Right ventricle myocardium inferior (tissue), 1 donor: ENCODE results near the gene ZFAND3. TPM values are rescaled to one million over a fixed set of nuclear protein-coding genes. Genes with fewer than 3 reads are reported as not detected.
A peak's percentile ranks its signal among the peaks of the same experiment; 100 is the strongest.

Experiments
- ATAC-seq: fragments of 200-7000 bp; cut with Tn5 transposase; one replicate; pipeline ENCODE4 v1.9.1; 2020; ENCODE audit warnings: mild to moderate bottlenecking, moderate library complexity
- DNase-seq: peaks from one replicate; pipeline ENCODE4 v3.0.0; 2021; ENCODE audit errors: missing footprints
- intact Hi-C: fragments of 100-400 bp; cut with DNase I; formaldehyde crosslinking; loops from one replicate; pipeline ENCODE4 v1.11.0; 2022
- total RNA-seq: library from RNA; stranded (reverse); fragmentation: NEBNext Ultra II Directional; extraction: Animal tissue kit (Norgen Biotek cat#: 25700); gene quantifications from one replicate; pipeline ENCODE4 v1.2.1, GENCODE V29; 2021
- donor health status: DM: no; HTN: yes; CAD: no; lungs with severe emphysema.

The ZFAND3 gene
- total RNA-seq, 1 donor from 2014 or later = 84.1 TPM

DNA sequence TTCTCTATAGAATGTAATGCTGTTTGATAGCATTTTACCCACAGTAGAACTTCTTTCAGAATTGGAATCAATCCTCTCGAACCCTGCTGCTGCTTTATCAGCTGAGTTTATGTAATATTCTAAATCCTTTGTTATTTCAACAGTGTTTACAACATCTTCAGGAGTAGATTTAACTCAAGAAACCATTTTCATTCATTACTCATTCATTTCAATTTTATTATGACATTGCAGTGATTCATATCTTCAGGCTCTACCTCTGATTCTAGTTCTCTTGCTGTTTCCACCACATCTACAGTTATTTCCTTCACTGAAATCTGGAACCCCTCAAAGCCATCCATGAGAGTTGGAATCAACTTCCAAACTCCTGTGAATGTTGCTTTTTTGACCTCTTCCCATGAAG is 93.7 kb downstream of the ZFAND3 start:
- intact Hi-C loops = no loop called here
- no peak for DNase-seq
- no peak for ATAC-seq

DNA sequence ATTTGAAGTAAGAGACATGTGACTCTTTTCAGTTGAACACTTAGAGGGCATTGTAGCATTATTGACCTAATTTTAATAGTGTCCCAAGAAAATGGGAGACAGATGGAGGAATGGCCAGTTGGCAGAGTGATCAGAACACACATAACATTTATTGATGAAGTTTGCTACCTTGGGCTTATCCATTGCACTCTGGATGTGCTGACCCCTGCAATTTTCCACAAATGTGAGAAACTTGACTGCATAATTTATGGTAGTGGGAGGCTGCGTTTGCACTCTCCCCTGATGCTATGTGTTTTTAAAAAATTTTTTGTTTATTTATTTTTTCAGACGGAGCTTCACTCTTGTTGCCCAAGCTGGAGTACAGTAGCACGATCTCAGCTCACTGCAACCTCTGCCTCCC is 95.9 kb downstream of the ZFAND3 start:
- DNase-seq = no peak
- intact Hi-C loops = no loop called here
- ATAC-seq = no peak

DNA sequence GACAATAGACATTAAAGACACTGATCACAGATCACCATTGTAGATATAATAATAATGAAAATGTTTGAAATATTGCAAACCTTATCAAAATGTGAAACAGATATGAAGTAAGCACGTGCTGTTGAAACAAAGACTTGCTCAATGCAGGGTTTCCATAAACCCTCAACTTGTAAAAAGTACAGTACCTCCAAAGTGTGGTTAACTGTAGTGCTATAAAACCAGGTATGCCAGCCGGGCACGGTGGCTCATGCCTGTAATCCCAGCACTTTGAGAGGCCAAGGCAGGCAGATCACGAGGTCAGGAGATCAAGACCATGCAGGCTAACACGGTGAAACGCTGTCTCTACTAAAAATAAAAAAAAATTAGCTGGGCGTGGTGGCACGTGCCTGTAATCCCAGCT is 96.6 kb downstream of the ZFAND3 start:
- ATAC-seq (no peak), DNase-seq (no peak)
- intact Hi-C loops = no loop called here

DNA sequence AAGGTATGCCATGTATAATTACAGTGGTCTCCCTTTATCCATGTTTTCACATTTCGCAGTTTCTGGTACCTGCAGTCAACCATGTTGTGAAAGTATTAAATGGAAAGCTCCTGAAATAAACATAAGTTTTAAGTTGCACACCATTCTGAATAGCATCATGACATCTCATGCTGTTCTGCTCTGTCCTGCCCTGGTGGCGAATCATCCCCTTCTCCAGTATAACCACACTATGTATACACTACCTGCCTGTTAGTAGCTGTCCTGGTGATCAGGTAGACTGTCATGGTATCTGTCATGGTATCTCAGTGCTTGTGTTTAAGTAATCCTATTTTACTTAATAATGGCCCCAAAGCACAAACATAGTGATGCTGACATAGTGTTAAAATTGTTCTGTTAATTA is 97.1 kb downstream of the ZFAND3 start:
- intact Hi-C loops = no loop called here
- ATAC-seq (no peak), DNase-seq (no peak)

DNA sequence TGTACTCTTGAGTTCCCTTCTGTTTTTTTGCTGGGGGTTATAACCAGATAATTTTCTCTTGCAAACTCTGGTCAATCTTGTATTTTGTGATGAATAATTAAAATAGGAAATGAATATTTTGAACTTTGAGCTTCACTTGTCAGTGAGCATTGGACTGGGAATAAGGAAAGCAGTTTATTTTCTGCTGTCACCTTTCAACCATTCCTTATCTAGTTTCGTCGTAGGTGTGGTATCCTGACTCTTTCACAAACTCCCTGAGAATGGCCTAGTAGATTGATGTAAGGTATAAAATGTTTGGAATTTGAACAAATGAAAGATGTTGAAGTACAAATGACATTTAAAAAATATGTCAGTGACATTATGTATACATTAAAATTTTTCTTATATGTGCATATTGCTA is 98.0 kb downstream of the ZFAND3 start:
- no peak for DNase-seq
- intact Hi-C loops = no loop called here
- ATAC-seq = no peak

DNA sequence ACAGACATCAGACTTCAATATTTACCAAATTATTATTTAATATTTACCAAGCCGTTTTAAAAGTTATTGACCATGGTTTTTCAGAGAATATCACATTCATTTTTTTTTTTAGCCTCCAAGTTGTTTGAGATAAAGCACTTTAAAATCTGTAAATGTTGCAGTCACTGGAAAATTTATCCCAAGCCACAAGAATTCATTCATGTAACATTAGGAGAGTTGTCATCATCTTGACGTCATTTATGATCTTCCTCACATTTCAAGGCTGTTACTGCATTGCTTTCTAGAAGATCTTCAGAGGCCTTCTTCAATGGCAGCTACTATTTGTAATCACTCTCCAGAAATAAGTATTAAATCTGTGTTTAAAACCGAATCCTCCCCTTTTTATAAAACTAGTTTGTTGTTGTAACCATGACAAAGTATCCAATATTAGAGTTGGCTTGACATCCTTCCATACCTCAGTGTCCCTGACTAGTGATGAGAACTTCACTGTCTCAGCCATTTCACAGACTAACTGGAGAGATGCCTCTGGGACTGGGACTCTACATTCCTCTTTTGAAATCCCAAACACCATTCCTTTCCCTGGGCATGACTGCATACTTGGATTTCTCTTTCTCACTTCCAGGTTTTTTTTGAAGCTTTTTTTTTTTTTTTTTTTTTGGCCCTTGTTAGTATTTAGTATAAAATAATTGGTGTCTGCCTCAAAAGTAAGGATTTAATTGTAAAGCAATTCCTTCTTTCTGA is 100.1 kb downstream of the ZFAND3 start:
- intact Hi-C loops = no loop called here
- ATAC-seq (no peak), DNase-seq (no peak)

DNA sequence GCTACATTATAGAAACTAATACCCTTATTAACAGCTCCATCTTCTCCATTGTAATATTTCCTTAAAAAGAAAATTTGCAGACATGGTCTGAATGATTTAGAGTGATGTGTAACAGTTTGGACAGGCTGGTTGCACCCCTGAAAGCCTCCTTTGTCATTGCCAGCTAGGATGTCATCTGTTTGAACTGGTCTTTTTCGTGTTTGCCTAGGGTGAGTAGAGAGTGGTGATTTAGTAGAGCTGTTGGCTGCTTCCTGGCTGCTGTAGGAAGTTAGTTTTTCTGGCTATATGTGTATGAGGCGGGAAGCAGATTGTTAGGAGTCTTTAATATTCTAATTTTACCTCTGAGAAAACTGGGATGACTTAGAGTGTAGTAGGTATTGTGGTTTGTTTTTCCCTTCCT is 101.1 kb downstream of the ZFAND3 start:
- DNase-seq = no peak
- ATAC-seq = no peak
- intact Hi-C loops = no loop called here

DNA sequence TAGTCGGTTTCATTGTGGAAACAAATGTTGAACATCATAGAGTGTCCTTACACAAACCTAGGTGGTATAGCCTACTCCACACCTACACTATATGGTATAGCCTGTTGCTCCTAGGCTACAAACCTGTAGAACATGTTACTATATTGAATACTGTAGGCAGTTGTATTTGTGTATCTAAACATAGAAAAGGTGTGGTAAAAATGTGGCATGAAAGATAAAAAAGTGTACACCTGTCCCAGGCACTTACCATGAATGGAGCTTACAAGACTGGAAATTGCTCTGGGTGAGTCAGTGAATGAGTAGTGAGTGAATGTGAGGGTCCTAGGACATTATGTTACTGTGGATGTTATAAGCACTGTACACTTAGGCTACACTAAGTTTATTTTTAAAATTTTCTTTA is 103.0 kb downstream of the ZFAND3 start:
- DNase-seq = no peak
- no peak for ATAC-seq
- intact Hi-C loops = no loop called here

DNA sequence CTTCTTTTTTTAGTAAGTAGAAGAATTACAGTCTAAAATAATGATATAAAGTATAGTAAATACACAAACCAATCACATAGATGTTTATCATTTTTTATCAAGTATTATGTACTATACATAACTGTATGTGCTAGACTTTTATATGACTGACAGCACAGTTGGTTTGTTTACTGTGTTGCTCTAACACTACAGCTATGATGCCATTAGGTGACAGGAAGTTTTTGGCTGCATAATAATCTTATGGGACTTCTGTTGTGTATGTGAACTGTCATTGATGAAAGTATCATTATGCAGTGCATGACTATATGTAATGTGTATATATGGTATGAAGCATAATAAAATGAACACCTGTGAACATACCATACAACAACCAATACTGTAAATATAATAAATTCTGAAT is 104.0 kb downstream of the ZFAND3 start:
- intact Hi-C loops = no loop called here
- no peak for ATAC-seq
- DNase-seq = no peak

DNA sequence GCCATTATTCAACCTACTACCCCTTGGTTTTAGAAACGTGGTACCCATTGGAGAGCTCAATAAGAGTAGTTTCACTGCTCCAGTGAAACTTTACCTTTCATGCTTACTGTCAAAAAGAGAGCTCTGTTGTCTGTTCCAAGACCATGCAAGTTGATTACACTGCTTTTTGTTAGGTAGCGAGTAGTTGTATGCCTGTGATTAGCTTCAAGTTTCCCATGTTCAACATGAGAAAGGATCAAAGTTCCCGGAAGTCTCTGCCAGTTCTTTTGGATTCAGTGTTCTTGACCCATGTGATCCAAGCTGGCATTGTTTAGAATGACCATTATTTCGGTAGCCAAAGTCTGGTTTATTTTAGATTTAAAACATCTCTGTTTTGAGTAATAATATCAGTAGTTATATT is 107.1 kb downstream of the ZFAND3 start:
- no peak for DNase-seq
- intact Hi-C loops = no loop called here
- no peak for ATAC-seq

DNA sequence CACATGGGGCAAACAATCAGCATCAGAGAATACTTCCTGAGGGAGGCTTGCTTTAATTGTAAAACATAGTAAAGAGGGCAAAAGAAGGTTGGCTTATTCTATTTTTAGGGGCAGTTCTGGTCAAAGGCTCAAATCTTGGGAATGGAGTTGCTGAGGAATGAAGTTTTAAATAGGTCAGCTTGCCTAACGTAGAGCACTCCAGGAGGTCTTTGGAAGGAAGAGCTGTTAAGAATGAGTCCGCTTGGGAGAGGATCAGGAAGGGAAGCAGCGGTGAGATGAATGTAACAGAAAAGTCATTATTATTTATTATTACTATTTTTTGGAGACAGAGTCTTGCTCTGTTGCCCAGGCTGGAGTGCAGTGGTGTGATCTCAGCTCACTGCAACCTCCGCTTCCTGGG is 108.7 kb downstream of the ZFAND3 start:
- DNase-seq (no peak), ATAC-seq (no peak)
- intact Hi-C loops = no loop called here

DNA sequence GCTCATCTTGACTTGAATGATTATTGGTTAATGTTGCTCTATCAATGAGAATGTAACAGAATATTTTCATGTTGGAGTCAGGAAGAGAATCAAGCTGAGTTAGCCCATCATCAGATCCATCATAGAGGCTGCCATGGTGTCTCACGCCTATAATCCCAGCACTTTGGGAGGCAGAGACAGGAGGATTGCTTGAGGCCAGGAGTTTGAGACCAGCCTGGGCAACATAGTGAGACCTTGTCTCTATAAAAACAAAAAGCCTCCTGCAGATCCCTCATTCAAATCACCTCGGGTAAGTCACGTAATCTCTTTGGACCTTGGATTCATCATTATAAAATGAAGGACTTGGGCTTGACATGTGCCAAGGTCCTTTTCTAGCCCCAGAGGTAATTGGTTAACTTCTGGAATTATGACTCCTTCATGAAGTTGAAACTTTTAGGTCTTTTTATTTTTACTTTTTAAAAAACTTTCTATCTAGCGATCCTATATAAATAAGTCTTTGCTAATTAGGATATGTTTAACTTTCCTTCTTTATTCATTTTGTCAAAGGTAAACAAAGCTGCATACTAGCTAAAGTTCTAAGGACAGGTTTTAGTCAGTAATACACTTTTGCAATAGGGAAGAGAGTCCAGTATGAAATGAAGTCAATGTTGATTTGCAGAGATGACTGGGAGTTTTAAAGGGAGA is 110.9 kb downstream of the ZFAND3 start:
- no peak for ATAC-seq
- DNase-seq = no peak
- intact Hi-C loops = no loop called here

DNA sequence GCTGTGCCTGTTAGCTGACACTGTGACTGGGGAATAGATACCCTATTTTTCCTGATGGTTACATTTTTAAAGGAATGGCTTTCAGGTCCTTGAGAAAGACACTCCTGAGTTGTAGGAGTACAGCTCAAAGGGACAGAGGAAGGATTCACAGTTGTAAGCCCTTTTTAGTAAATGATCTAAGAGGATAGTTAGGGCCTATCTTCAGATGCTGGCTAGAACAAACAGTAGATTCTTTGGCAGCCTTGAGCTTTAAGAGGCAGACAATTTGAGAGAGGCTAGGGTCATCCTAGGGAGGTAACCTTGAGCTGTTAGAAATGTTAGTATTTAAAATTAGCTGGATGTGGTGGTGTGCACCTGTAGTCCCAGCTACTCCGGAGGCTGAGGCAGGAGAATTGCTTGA is 111.5 kb downstream of the ZFAND3 start:
- DNase-seq = no peak
- ATAC-seq = peak; percentile 26
- intact Hi-C loops = no loop called here

DNA sequence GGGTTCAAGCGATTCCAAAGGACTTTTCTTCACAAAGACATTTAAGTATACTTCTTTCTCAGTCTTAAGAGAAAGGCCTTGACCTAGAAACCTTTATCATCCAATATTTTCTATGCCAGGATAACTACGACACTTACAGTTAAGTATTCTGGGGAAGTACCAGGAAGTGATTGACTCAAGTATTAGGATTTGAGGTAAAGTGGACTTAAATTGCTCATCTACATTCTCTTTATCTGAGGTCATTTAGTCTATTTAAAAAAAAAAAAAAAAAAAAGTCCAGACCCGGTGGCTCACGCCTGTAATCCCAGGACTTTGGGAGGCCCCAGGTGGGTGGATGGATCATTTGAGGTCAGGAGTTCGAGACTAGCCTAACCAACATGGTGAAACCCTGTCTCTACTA is 114.7 kb downstream of the ZFAND3 start:
- intact Hi-C loops = no loop called here

DNA sequence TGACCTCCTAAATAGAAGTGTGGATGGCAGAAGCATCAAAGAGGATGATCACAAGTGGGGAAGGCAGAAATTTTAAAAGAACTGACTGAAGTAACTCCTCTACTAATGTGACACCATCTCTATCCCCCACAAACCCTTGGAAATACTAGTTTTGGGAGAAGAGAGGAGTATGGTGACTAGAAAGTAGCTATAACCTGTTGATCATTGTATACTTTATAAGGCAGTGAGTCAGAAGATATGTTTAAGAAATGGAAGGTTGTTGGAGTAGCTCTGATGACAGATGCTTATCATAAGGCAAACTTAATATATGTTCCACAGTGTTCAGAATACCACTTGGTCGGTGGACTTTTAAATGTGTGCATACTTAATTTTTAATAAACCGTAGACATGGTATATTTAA is 116.6 kb downstream of the ZFAND3 start:
- intact Hi-C loops = no loop called here

More for the DNA sequence above, 114.7 kb downstream of the ZFAND3 start:
- DNase-seq = no peak
- no peak for ATAC-seq

DNA sequence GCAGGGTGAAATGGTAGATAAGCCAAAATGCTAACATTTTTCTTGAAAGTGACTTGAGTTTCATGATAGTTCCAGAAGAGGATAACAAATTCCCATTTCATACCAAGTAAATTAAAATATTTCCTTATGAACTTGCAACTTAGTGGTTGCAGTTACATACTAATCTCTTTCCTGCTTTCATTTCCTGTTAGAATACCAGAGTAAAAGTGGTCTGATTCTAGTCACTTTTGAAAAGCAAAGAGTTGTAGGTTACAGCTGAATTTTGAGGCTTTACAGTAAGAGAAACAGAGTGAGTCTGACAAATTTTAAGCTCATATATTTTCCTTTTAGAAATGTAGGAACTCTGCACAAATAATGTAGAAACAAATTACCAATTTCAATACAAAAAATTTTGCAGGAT is 117.4 kb downstream of the ZFAND3 start:
- no peak for ATAC-seq
- intact Hi-C loops = no loop called here

More for the DNA sequence above, 116.6 kb downstream of the ZFAND3 start:
- ATAC-seq (no peak), DNase-seq (no peak)

DNA sequence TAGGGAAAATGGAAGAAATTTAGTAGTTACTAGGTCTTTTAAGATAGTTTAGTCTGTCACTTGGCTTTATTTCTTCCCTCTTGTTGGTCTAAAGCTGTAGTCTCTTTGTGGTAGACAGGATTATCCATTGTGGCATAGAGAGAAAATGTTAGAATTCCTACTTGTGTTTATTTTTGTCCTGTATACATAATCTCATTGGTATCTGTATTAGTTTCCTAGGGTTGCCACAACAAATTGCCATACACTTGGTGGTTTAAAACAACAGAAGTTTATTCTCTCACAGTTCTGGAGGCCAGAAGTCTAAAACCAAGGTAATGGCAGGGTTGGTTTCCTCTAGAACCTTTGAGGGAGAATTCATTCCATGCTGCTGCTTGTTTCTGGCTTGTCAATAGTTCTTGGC is 119.4 kb downstream of the ZFAND3 start:
- intact Hi-C loops = no loop called here
- no peak for ATAC-seq
- no peak for DNase-seq

More for the DNA sequence above, 117.4 kb downstream of the ZFAND3 start:
- DNase-seq = no peak

DNA sequence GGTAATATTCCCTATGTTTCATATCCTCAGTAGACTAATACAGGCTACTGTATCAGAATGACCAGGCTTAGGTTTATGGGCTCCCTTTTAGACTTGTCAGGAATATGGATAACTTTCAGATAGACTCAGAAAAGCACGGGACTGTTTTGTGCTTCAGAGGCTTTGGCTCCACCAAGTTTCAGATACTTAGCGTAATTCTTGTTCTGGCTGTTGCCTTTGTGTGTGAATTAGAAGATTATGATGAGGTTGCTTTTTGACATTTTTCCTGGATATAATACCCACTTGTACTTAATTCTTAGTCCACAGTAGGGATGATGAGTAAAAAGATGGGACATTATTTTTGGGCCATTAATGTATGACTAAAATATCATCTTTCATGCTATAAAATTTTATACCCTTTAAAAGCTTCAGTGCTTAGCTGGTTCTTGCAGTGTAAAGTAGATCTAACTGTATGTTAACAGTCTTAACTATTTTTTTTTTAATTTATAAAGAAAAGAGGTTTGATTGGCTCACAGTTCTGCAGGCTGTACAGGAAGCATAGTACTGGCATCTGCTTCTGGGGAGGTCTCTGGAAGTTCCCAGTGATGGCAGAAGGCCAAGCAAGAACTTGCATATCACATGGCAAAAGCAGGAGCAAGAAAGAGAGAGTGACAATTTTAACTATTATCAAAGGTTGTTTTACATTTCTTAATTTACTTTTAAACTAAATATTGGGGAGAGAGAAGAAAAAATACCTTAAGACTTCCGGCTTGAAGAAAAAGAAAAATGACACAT is 120.7 kb downstream of the ZFAND3 start:
- no peak for ATAC-seq
- intact Hi-C loops = no loop called here
- no peak for DNase-seq

DNA sequence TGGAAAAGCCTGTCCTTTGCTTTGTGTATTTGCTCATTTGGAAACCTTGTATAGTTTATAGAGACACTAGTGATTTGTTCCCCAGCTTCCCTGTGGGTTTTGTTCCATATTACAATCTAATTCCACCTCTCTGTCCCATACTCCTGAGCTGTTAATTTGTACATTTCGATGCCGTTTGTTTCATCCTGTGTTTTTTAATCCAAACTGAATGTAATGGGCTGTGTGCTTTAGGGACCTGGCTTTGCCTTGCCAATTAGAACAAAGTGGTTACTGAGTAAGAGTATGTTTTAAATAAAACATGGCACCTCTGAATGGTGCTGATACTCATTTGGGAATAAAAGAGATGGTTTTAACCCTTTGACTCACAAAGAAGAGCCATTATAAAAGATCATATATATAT is 122.3 kb downstream of the ZFAND3 start:
- ATAC-seq = no peak
- intact Hi-C loops = no loop called here

More for the DNA sequence above, 122.3 kb downstream of the ZFAND3 start:
- DNase-seq = no peak
